Ascending aorta (tissue), 2 donors: ENCODE measurements around the gene RBM8A. TPM values are rescaled to one million over a fixed set of nuclear protein-coding genes. Genes with fewer than 3 reads are reported as not detected.
A peak's percentile ranks its signal among the peaks of the same experiment; 100 is the strongest.

Experiments used
- DNase-seq, 2 donors: peaks; one replicate each; pipeline ENCODE4 v3.0.0-alpha.2; 2019; ENCODE audit warnings: low spot score in 2 of 2
- H3K27ac ChIP-seq, 2 donors: fragments of 200-600 bp; sonication (generic); one replicate each; pipeline ENCODE4 v1.5.1; 2016 to 2017; ENCODE audit warnings: mild to moderate bottlenecking in 1 of 2
- H3K27me3 ChIP-seq: fragments of 200-600 bp; sonication (generic); one replicate; pipeline ENCODE4 v1.5.1; 2017
- H3K36me3 ChIP-seq, 2 donors: fragments of 200-600 bp; sonication (generic); one replicate each; pipeline ENCODE4 v1.5.1; 2016
- H3K4me1 ChIP-seq, 2 donors: fragments of 200-600 bp; sonication (generic); one replicate each; pipeline ENCODE4 v1.5.1; 2016 to 2017; ENCODE audit warnings: mild to moderate bottlenecking in 1 of 2
- H3K4me3 ChIP-seq, 2 donors: fragments of 200-600 bp; sonication (generic); one replicate each; pipeline ENCODE4 v1.5.1; 2016 to 2017; ENCODE audit warnings: mild to moderate bottlenecking in 1 of 2
- H3K9me3 ChIP-seq, 2 donors: fragments of 200-600 bp; sonication (generic); one replicate each; pipeline ENCODE4 v1.5.1; 2016
- CTCF ChIP-seq, 3 experiments: fragments of 200-600 bp in 2 of 3; fragments of 450-650 bp in 1 of 3; sonication (generic) in 2 of 3; IDR thresholded peaks; one replicate each; pipeline ENCODE4 v1.5.1; 2016 to 2019; ENCODE audit warnings: antibody characterized with exemption in 3 of 3, mild to moderate bottlenecking in 1 of 3, moderate library complexity in 1 of 3
- intact Hi-C: fragments of 100-400 bp; cut with DNase I; formaldehyde crosslinking; loops from one replicate; pipeline ENCODE4 v1.15.1; 2023
- total RNA-seq: library from RNA; depleted of rRNA; stranded (reverse); fragments of >200 nt; gene quantifications from one replicate; pipeline ENCODE4 v1.1.0, GENCODE V29; 2016

Gene RBM8A
- total RNA-seq, 1 donor from 2014 or later = 48.9 TPM

DNA sequence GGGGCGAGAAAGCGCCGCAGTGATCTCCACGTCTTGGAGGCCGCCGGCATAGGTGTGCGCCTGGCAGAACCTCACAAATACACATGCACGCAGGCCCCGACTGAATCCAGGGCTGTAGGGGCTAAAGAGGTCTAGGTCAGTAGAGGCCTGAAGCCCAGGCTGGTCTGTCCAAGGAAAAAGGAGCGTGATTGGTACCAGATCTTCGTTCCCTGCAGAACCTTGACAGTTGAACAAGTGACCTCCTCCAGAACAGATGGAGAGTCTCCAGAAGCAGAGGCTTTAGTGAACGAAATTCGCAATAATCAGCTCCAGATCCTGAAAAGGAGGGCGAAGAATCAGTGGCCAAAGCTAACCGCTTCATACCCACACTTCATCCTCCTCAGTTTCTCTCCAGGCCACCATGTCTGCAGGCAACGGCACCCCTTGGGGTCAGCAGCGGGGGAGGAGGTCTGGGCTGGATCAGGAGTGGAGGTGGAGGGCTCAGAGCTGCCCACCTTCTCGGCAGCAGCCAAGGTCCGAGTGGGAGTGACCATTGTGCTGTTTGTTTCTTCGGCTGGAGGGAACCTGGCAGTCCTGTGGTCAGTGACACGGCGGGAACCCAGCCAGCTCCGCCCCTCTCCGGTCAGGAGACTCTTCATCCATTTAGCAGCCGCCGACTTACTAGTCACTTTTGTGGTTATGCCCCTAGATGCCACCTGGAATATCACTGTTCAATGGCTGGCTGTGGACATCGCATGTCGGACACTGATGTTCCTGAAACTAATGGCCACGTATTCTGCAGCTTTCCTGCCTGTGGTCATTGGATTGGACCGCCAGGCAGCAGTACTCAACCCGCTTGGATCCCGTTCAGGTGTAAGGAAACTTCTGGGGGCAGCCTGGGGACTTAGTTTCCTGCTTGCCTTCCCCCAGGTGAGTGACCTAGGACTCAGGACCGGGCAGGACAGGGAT lies 8.0 kb downstream of the RBM8A start:
- TF ChIP-seq CTCF (IDR thresholded peaks at IDR 0.05) = peak in 1 of 3 experiments; percentile 26
- peak overlapping the region; percentile 76 to 91 for H3K4me3 ChIP-seq
- peaks cover 7 to 24% of the 10 kb centered on the region in 2 donors for H3K4me1 ChIP-seq
- no peaks in the 10 kb centered on the region for H3K9me3 ChIP-seq
- peak overlapping the region; percentile 80 to 92 for H3K27ac ChIP-seq
- peaks cover 14 to 27% of the 10 kb centered on the region in 2 donors for H3K36me3 ChIP-seq
- H3K27me3 ChIP-seq = no peaks in the 10 kb centered on the region
- intact Hi-C loops = no loop called here
- DNase-seq = peak in 1 of 2 donors; percentile 77

- peak within 1 kb of the TSS; percentile 80 to 92 for H3K27ac ChIP-seq
- DNase-seq = peak; percentile 79 to 93
- intact Hi-C loops = no loop called here
- no peaks in the 10 kb centered on the region for H3K9me3 ChIP-seq
- H3K36me3 ChIP-seq = peaks cover 14 to 32% of the 10 kb centered on the region in 2 donors
- peak within 1 kb of the TSS; percentile 76 to 91 for H3K4me3 ChIP-seq
- no peaks in the 10 kb centered on the region for H3K27me3 ChIP-seq
- peaks cover 7 to 24% of the 10 kb centered on the region in 2 donors for H3K4me1 ChIP-seq
- no peak for TF ChIP-seq CTCF (IDR thresholded peaks at IDR 0.05)
Observed at GRCh38 chr1:145918144-145918991, 8.9 kb downstream of the RBM8A start, which contains the start of gene PEX11B. TSS of gene PEX11B (minus strand) at chr1:145918717. CDS start at chr1:145918688, 29 bp downstream.

GRCh38 chr1:145917595-145917994 lies 9.7 kb downstream of the RBM8A start:
- Histone ChIP-seq H3K4me1 (peaks cover 7 to 24% of the 10 kb centered on the region in 2 donors), H3K9me3 (no peaks in the 10 kb centered on the region), H3K27ac (peak overlapping the region; percentile 80 to 92), H3K4me3 (peak overlapping the region; percentile 76 to 91), H3K36me3 (peaks cover 20 to 31% of the 10 kb centered on the region in 2 donors), H3K27me3 (no peaks in the 10 kb centered on the region)
- intact Hi-C loops = no loop called here
- no peak for TF ChIP-seq CTCF (IDR thresholded peaks at IDR 0.05)
- DNase-seq = no peak

DNA sequence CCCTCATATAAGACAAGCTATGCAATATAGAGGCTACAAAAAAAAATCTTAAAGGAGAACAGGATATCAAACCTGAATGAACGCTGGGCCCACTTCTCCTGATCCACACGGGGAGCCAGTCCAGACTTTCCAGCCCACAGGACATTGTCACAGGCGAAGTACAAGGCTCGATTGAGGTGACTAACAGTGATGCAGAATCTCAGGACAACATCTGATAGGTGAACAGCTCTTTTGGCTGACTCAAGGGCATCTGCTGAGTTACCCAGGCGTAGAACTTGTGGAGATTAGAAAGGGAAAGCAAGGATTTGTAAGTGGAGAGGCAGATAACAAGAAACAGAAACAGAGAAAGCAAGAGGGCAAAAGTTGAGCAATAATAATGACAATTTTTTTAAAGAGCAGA lies 10.5 kb downstream of the RBM8A start:
- Histone ChIP-seq H3K36me3 (peaks cover 26 to 36% of the 10 kb centered on the region in 2 donors), H3K27ac (peak overlapping the region in 1 of 2 donors; percentile 13), H3K27me3 (no peaks in the 10 kb centered on the region), H3K9me3 (no peaks in the 10 kb centered on the region), H3K4me3 (peak overlapping the region in 1 of 2 donors; percentile 91), H3K4me1 (peaks cover 7 to 24% of the 10 kb centered on the region in 2 donors)
- no peak for DNase-seq
- no peak for TF ChIP-seq CTCF (IDR thresholded peaks at IDR 0.05)
- intact Hi-C loops = no loop called here

DNA sequence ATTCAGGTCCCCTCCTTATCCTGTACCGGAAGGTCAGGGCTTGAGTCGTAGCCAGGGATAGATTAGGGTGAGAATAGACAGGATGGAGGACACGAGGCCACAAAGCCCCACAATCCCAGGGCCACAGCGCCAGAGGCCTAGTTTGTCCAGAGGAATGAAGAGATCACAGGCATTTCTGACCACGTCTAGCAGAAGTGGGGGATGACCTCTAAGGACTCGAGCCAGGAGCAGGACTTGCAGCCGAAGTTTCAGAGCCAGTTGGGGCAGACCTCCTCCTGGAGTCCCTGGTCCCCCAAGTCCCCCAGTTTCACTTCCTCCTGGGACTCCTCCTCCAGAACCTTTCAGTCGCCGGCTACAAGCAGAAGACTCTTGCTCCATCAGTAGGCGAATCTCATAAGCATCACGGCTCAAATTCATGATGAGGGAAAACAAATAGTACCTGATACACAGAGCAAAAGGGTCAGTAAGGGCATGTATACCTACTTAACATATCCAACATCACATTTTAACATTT lies 15.1 kb downstream of the RBM8A start:
- Histone ChIP-seq H3K36me3 (peaks cover 34 to 48% of the 10 kb centered on the region in 2 donors), H3K4me1 (peaks cover 8 to 11% of the 10 kb centered on the region in 2 donors), H3K27me3 (no peaks in the 10 kb centered on the region), H3K27ac (no peak overlapping the region), H3K9me3 (no peaks in the 10 kb centered on the region), H3K4me3 (no peak overlapping the region)
- DNase-seq = peak in 1 of 2 donors; percentile 50
- no peak for TF ChIP-seq CTCF (IDR thresholded peaks at IDR 0.05)
- intact Hi-C loops = loop anchor here (5.0 kb wide), 1 partner anchor 100 kb away; no protein-coding TSS in a partner anchor
